ENCODE results near the gene ZNF683. TPM values are rescaled to one million over a fixed set of nuclear protein-coding genes. Genes with fewer than 3 reads are reported as not detected.
A peak's percentile ranks its signal among the peaks of the same experiment; 100 is the strongest.
"Not testable (repeated sequence)": the region's sequence is repeated elsewhere in the genome, so short reads cannot be mapped to it uniquely, and the experiment has no call there.

The ZNF683 gene
- total RNA-seq (ENCODE audit: low replicate concordance): not detected in 2 replicates
- long read RNA-seq: 0 reads

- not testable (repeated sequence) for H3K9me3 Mint-ChIP-seq; H3K27ac Mint-ChIP-seq; DNase-seq (ENCODE audit: extremely low spot score, unreplicated experiment); H3K36me3 Mint-ChIP-seq; H3K4me3 Mint-ChIP-seq; H3K4me1 Mint-ChIP-seq (ENCODE audit: unreplicated experiment)
- H3K27me3 Mint-ChIP-seq: peaks cover 19% of the 10 kb centered on the region
Observed at GRCh38 chr1:26372611-26373010, at the start of gene ZNF683. Gene ZNF683, minus strand, starts transcription at chr1:26372750. Its CDS starts 4,179 bp downstream, at chr1:26368571.

GRCh38 chr1:26419494-26419893 is 46.9 kb upstream of the ZNF683 start:
- H3K27ac Mint-ChIP-seq: peak overlapping the region; percentile 51

GRCh38 chr1:26418865-26419349 is 46.4 kb upstream of the ZNF683 start:
- H3K9me3 Mint-ChIP-seq: no peaks in the 10 kb centered on the region
- H3K36me3 Mint-ChIP-seq: no peaks in the 10 kb centered on the region
- TF ChIP-seq CTCF (conservative IDR thresholded peaks at IDR 0.05): no peak
- no peak overlapping the region for H3K4me3 Mint-ChIP-seq
- no peak for DNase-seq (ENCODE audit: extremely low spot score, unreplicated experiment)
- H3K27me3 Mint-ChIP-seq: peaks cover 15% of the 10 kb centered on the region
- peak overlapping the region; percentile 51 for H3K27ac Mint-ChIP-seq
- peaks cover 19% of the 10 kb centered on the region for H3K4me1 Mint-ChIP-seq (ENCODE audit: unreplicated experiment)

More at GRCh38 chr1:26419494-26419893, 46.9 kb upstream of the ZNF683 start:
- DNase-seq (ENCODE audit: extremely low spot score, unreplicated experiment): no peak
- no peak for TF ChIP-seq CTCF (conservative IDR thresholded peaks at IDR 0.05)
- peaks cover 19% of the 10 kb centered on the region for H3K4me1 Mint-ChIP-seq (ENCODE audit: unreplicated experiment)
- H3K9me3 Mint-ChIP-seq: no peaks in the 10 kb centered on the region
- H3K27me3 Mint-ChIP-seq: peaks cover 9% of the 10 kb centered on the region
- no peaks in the 10 kb centered on the region for H3K36me3 Mint-ChIP-seq
- no peak overlapping the region for H3K4me3 Mint-ChIP-seq

- no peak overlapping the region for H3K4me3 Mint-ChIP-seq
- no peak for DNase-seq (ENCODE audit: extremely low spot score, unreplicated experiment)
- H3K27me3 Mint-ChIP-seq: peaks cover 29% of the 10 kb centered on the region
- TF ChIP-seq CTCF (conservative IDR thresholded peaks at IDR 0.05): peak; percentile 97
- H3K36me3 Mint-ChIP-seq: no peaks in the 10 kb centered on the region
- no peaks in the 10 kb centered on the region for H3K9me3 Mint-ChIP-seq
- H3K4me1 Mint-ChIP-seq (ENCODE audit: unreplicated experiment): peaks cover 27% of the 10 kb centered on the region
- H3K27ac Mint-ChIP-seq: peak overlapping the region; percentile 73
Observed at GRCh38 chr1:26417111-26417759, 44.7 kb upstream of the ZNF683 start.

GRCh38 chr1:26413031-26413430 is 40.5 kb upstream of the ZNF683 start:
- no peak for TF ChIP-seq CTCF (conservative IDR thresholded peaks at IDR 0.05)
- H3K27ac Mint-ChIP-seq: no peak overlapping the region
- peaks cover 37% of the 10 kb centered on the region for H3K4me1 Mint-ChIP-seq (ENCODE audit: unreplicated experiment)
- H3K4me3 Mint-ChIP-seq: no peak overlapping the region
- H3K9me3 Mint-ChIP-seq: no peaks in the 10 kb centered on the region
- H3K27me3 Mint-ChIP-seq: peaks cover 61% of the 10 kb centered on the region
- H3K36me3 Mint-ChIP-seq: no peaks in the 10 kb centered on the region
- no peak for DNase-seq (ENCODE audit: extremely low spot score, unreplicated experiment)

GRCh38 chr1:26412180-26412840 is 39.8 kb upstream of the ZNF683 start:
- no peak overlapping the region for H3K27ac Mint-ChIP-seq
- no peak for DNase-seq (ENCODE audit: extremely low spot score, unreplicated experiment)
- H3K9me3 Mint-ChIP-seq: no peaks in the 10 kb centered on the region
- peak overlapping the region; percentile 83 for H3K4me3 Mint-ChIP-seq
- no peaks in the 10 kb centered on the region for H3K36me3 Mint-ChIP-seq
- peaks cover 61% of the 10 kb centered on the region for H3K27me3 Mint-ChIP-seq
- peaks cover 33% of the 10 kb centered on the region for H3K4me1 Mint-ChIP-seq (ENCODE audit: unreplicated experiment)
- TF ChIP-seq CTCF (conservative IDR thresholded peaks at IDR 0.05): no peak

All from type B pancreatic cell (in vitro differentiated cells).